BLaER1 (cell line): ENCODE data around the gene SND1.
A peak's percentile ranks its signal among the peaks of the same experiment; 100 is the strongest.
"Not testable (repeated sequence)": the region's sequence is repeated elsewhere in the genome, so short reads cannot be mapped to it uniquely, and the experiment has no call there.

Source experiments
- H3K27ac ChIP-seq: shearing (Covaris generic); formaldehyde crosslinking; 2 replicates; pipeline ENCODE4 v1.8.1; 2022
- H3K27me3 ChIP-seq: shearing (Covaris generic); formaldehyde crosslinking; 2 replicates; pipeline ENCODE4 v1.8.1; 2022
- H3K36me3 ChIP-seq: shearing (Covaris generic); formaldehyde crosslinking; 2 replicates; pipeline ENCODE4 v1.8.1; 2022
- H3K4me1 ChIP-seq: shearing (Covaris generic); formaldehyde crosslinking; 2 replicates; pipeline ENCODE4 v1.8.1; 2022
- H3K4me2 ChIP-seq: shearing (Covaris generic); formaldehyde crosslinking; 2 replicates; pipeline ENCODE4 v1.8.1; 2022
- H3K4me3 ChIP-seq: shearing (Covaris generic); formaldehyde crosslinking; 2 replicates; pipeline ENCODE4 v1.8.1; 2022
- H3K9ac ChIP-seq: shearing (Covaris generic); formaldehyde crosslinking; 2 replicates; pipeline ENCODE4 v1.8.1; 2022
- H3K9me3 ChIP-seq: shearing (Covaris generic); formaldehyde crosslinking; 2 replicates; pipeline ENCODE4 v1.8.1; 2022
- H4K20me1 ChIP-seq: shearing (Covaris generic); formaldehyde crosslinking; 2 replicates; pipeline ENCODE4 v1.8.1; 2022
- Cebpa-rat ChIP-seq: shearing (Covaris generic); IDR thresholded peaks from 2 replicates; pipeline ENCODE4 v1.8.1; 2022

Gene SND1

GRCh38 chr7:127831318-127832219, 179.6 kb downstream of the SND1 start:
- Histone ChIP-seq H3K27me3 (no peaks in the 10 kb centered on the region), H3K27ac (no peak overlapping the region), H3K4me2 (no peak overlapping the region), H4K20me1 (no peaks in the 10 kb centered on the region), H3K4me3 (no peak overlapping the region), H3K4me1 (peaks cover 14% of the 10 kb centered on the region), H3K36me3 (peaks cover 35% of the 10 kb centered on the region), H3K9ac (no peak overlapping the region), H3K9me3 (peaks cover 9% of the 10 kb centered on the region; the same call in 1 of the 2 replicates)
- no peak for TF ChIP-seq Cebpa-rat

- H3K9me3 ChIP-seq, result peaks cover 17% of the 10 kb centered on the region
- H3K27ac ChIP-seq, result no peak overlapping the region
- H3K4me2 ChIP-seq, result no peak overlapping the region
- peaks cover 45% of the 10 kb centered on the region for H3K36me3 ChIP-seq
- H3K27me3 ChIP-seq, result no peaks in the 10 kb centered on the region
- no peak for TF ChIP-seq Cebpa-rat
- no peak overlapping the region for H3K9ac ChIP-seq
- peaks cover 14% of the 10 kb centered on the region for H3K4me1 ChIP-seq
- H3K4me3 ChIP-seq, result no peak overlapping the region
- H4K20me1 ChIP-seq, result no peaks in the 10 kb centered on the region
These were observed 180.6 kb downstream of the SND1 start for GRCh38 chr7:127832592-127832991.

GRCh38 chr7:127833641-127834040, 181.6 kb downstream of the SND1 start:
- Histone ChIP-seq H3K27ac (no peak overlapping the region), H4K20me1 (no peaks in the 10 kb centered on the region), H3K9me3 (peaks cover 24% of the 10 kb centered on the region), H3K27me3 (no peaks in the 10 kb centered on the region), H3K4me2 (no peak overlapping the region), H3K4me1 (peaks cover 12% of the 10 kb centered on the region), H3K4me3 (no peak overlapping the region), H3K9ac (no peak overlapping the region), H3K36me3 (peaks cover 52% of the 10 kb centered on the region)
- TF ChIP-seq Cebpa-rat, result no peak

GRCh38 chr7:127835679-127836078, 183.7 kb downstream of the SND1 start:
- no peak overlapping the region for H3K9ac ChIP-seq
- H4K20me1 ChIP-seq, result no peaks in the 10 kb centered on the region
- peaks cover 24% of the 10 kb centered on the region for H3K9me3 ChIP-seq
- TF ChIP-seq Cebpa-rat, result no peak
- H3K4me1 ChIP-seq, result peaks cover 5% of the 10 kb centered on the region; the same call in 1 of the 2 replicates
- no peak overlapping the region for H3K4me3 ChIP-seq
- H3K27me3 ChIP-seq, result no peaks in the 10 kb centered on the region
- no peak overlapping the region for H3K4me2 ChIP-seq
- H3K36me3 ChIP-seq, result peaks cover 58% of the 10 kb centered on the region
- H3K27ac ChIP-seq, result no peak overlapping the region

GRCh38 chr7:127837816-127838410, 185.9 kb downstream of the SND1 start:
- H3K36me3 ChIP-seq, result peaks cover 50% of the 10 kb centered on the region
- not testable (repeated sequence) for H3K4me3 ChIP-seq, H3K27me3 ChIP-seq, H3K27ac ChIP-seq, H4K20me1 ChIP-seq, H3K4me1 ChIP-seq, H3K9ac ChIP-seq, H3K4me2 ChIP-seq
- H3K9me3 ChIP-seq, result peaks cover 24% of the 10 kb centered on the region

- Histone ChIP-seq H3K4me1 (peaks cover 9% of the 10 kb centered on the region), H3K9me3 (peaks cover 24% of the 10 kb centered on the region), H3K36me3 (peaks cover 53% of the 10 kb centered on the region), H3K27me3 (no peaks in the 10 kb centered on the region), H3K4me3 (no peak overlapping the region), H3K4me2 (no peak overlapping the region), H3K27ac (no peak overlapping the region), H3K9ac (no peak overlapping the region), H4K20me1 (no peaks in the 10 kb centered on the region)
- no peak for TF ChIP-seq Cebpa-rat
These were observed 186.9 kb downstream of the SND1 start for GRCh38 chr7:127838816-127839415.

- H3K4me3 ChIP-seq, result no peak overlapping the region
- H3K27ac ChIP-seq, result no peak overlapping the region
- no peak overlapping the region for H3K9ac ChIP-seq
- H3K4me2 ChIP-seq, result no peak overlapping the region
- peaks cover 18% of the 10 kb centered on the region for H3K4me1 ChIP-seq
- H3K36me3 ChIP-seq, result peaks cover 67% of the 10 kb centered on the region
- H3K9me3 ChIP-seq, result peaks cover 24% of the 10 kb centered on the region
- no peak for TF ChIP-seq Cebpa-rat
- no peaks in the 10 kb centered on the region for H3K27me3 ChIP-seq
- H4K20me1 ChIP-seq, result no peaks in the 10 kb centered on the region; the same call in 1 of the 2 replicates
These were observed 188.4 kb downstream of the SND1 start for GRCh38 chr7:127840226-127840951.

- no peaks in the 10 kb centered on the region for H3K27me3 ChIP-seq
- no peak overlapping the region for H3K27ac ChIP-seq
- H3K9ac ChIP-seq, result no peak overlapping the region
- H4K20me1 ChIP-seq, result no peaks in the 10 kb centered on the region; the same call in 1 of the 2 replicates
- H3K4me2 ChIP-seq, result no peak overlapping the region
- TF ChIP-seq Cebpa-rat, result no peak
- H3K9me3 ChIP-seq, result no peaks in the 10 kb centered on the region
- H3K4me3 ChIP-seq, result no peak overlapping the region
- peaks cover 64% of the 10 kb centered on the region for H3K36me3 ChIP-seq
- peaks cover 43% of the 10 kb centered on the region for H3K4me1 ChIP-seq
These were observed 192.2 kb downstream of the SND1 start for GRCh38 chr7:127844165-127844564.

- no peak overlapping the region for H3K27ac ChIP-seq
- H3K9ac ChIP-seq, result no peak overlapping the region
- peaks cover 68% of the 10 kb centered on the region for H3K36me3 ChIP-seq
- no peaks in the 10 kb centered on the region for H3K9me3 ChIP-seq
- H3K4me3 ChIP-seq, result no peak overlapping the region
- H3K4me1 ChIP-seq, result peaks cover 43% of the 10 kb centered on the region
- no peaks in the 10 kb centered on the region for H3K27me3 ChIP-seq
- TF ChIP-seq Cebpa-rat, result no peak
- no peaks in the 10 kb centered on the region; the same call in 1 of the 2 replicates for H4K20me1 ChIP-seq
- H3K4me2 ChIP-seq, result 0 out of 2 replicates have a peak overlapping the region, but pooled peaks have one; percentile 4
These were observed 192.8 kb downstream of the SND1 start for GRCh38 chr7:127844707-127845331.
